Neural cell (in vitro differentiated cells): ENCODE measurements around the gene FBXL2. TPM values are rescaled to one million over a fixed set of nuclear protein-coding genes. Genes with fewer than 3 reads are reported as not detected.

Experiments used
- H2AFZ ChIP-seq: fragments of 200-600, 300-800 bp; sonication (generic), shearing (Covaris generic); 2 replicates; pipeline ENCODE4 v1.6.0; 2014; ENCODE audit warnings: low read depth, mild to moderate bottlenecking, antibody characterized with exemption, low read length, moderate library complexity
- H3F3A ChIP-seq: fragments of 200-600 bp; shearing (Covaris generic); 2 replicates; pipeline ENCODE4 v1.6.1; 2016; ENCODE audit warnings: mild to moderate bottlenecking, moderate library complexity, mixed read lengths, antibody characterized with exemption, low read length; ENCODE audit not compliant: insufficient read depth, poor library complexity, severe bottlenecking
- H3K27ac ChIP-seq: fragments of 200-600, 300-800 bp; sonication (generic), shearing (Covaris generic); 2 replicates; pipeline ENCODE4 v1.5.1; 2014; ENCODE audit warnings: mild to moderate bottlenecking, low read length, moderate library complexity
- H3K27me3 ChIP-seq: fragments of 300-800, 200-600 bp; sonication (generic), shearing (Covaris generic); 2 replicates; pipeline ENCODE4 v1.6.0; 2014; ENCODE audit warnings: mild to moderate bottlenecking, low read depth, low read length, moderate library complexity; ENCODE audit not compliant: insufficient read depth
- H3K36me3 ChIP-seq: fragments of 300-800, 200-600 bp; sonication (generic), shearing (Covaris generic); 2 replicates; pipeline ENCODE4 v1.5.1; 2014; ENCODE audit warnings: mild to moderate bottlenecking, antibody characterized with exemption, low read length, moderate library complexity; ENCODE audit not compliant: insufficient read depth
- H3K4me2 ChIP-seq: fragments of 300-800, 200-600 bp; sonication (generic), shearing (Covaris generic); 2 replicates; pipeline ENCODE4 v1.6.0; 2014; ENCODE audit warnings: mild to moderate bottlenecking, low read length
- H3K4me3 ChIP-seq: fragments of 300-800, 200-600 bp; sonication (generic), shearing (Covaris generic); 2 replicates; pipeline ENCODE4 v1.5.1; 2014; ENCODE audit warnings: mild to moderate bottlenecking, low read length, moderate library complexity
- H3K79me2 ChIP-seq: fragments of 200-600 bp; shearing (Covaris generic); replicated peaks from 2 replicates; pipeline ENCODE4 v1.6.0; 2014; ENCODE audit warnings: mild to moderate bottlenecking, low read length, moderate library complexity; ENCODE audit not compliant: insufficient read depth
- H3K9ac ChIP-seq: fragments of 300-800, 200-600 bp; sonication (generic), shearing (Covaris generic); 2 replicates; pipeline ENCODE4 v1.6.1; 2016; ENCODE audit warnings: mild to moderate bottlenecking, low read length, mixed read lengths
- H3K9me2 ChIP-seq: fragments of 200-600 bp; shearing (Covaris generic); 2 replicates; pipeline ENCODE4 v1.6.1; 2016; ENCODE audit warnings: mild to moderate bottlenecking, low read length, mixed read lengths; ENCODE audit not compliant: insufficient read depth
- H3K9me3 ChIP-seq: fragments of 200-600, 300-800 bp; sonication (generic), shearing (Covaris generic); 2 replicates; pipeline ENCODE4 v1.6.1; 2016; ENCODE audit warnings: mild to moderate bottlenecking, mixed run types, low read length, moderate library complexity, mixed read lengths
- H4K20me1 ChIP-seq: fragments of 200-600 bp; shearing (Covaris generic); 2 replicates; pipeline ENCODE4 v1.6.1; 2016; ENCODE audit warnings: mild to moderate bottlenecking, mixed run types; ENCODE audit not compliant: insufficient read depth
- CTCF ChIP-seq: fragments of 450-650 bp; IDR thresholded peaks from 2 replicates; pipeline ENCODE4 v1.5.1; 2014; ENCODE audit warnings: antibody characterized with exemption, mild to moderate bottlenecking, moderate library complexity; ENCODE audit not compliant: poor library complexity, severe bottlenecking
- EP300 ChIP-seq: fragments of 450-650 bp; conservative IDR thresholded peaks from 2 replicates; pipeline ENCODE4 v1.6.1; 2014; ENCODE audit warnings: antibody characterized with exemption, mild to moderate bottlenecking, moderate library complexity; ENCODE audit not compliant: poor library complexity, severe bottlenecking
- EZH2 ChIP-seq: fragments of 200-600, 300-800 bp; shearing (Covaris generic), sonication (generic); IDR thresholded peaks from 2 replicates; pipeline ENCODE4 v1.6.1; 2014; ENCODE audit warnings: antibody characterized with exemption, low read length, borderline replicate concordance, mild to moderate bottlenecking; ENCODE audit not compliant: insufficient read depth, poor library complexity, severe bottlenecking
- MXI1 ChIP-seq: fragments of 450-650 bp; conservative IDR thresholded peaks from 2 replicates; pipeline ENCODE4 v1.6.1; 2014; ENCODE audit warnings: antibody characterized with exemption, mild to moderate bottlenecking; ENCODE audit not compliant: poor library complexity, severe bottlenecking
- POLR2AphosphoS5 ChIP-seq: IDR thresholded peaks from 2 replicates; pipeline ENCODE4 v1.6.1; 2012
- RAD21 ChIP-seq: fragments of 450-650 bp; conservative IDR thresholded peaks from 2 replicates; pipeline ENCODE4 v1.6.1; 2014; ENCODE audit warnings: antibody characterized with exemption, mild to moderate bottlenecking, moderate library complexity
- REST ChIP-seq: IDR thresholded peaks from 2 replicates; pipeline ENCODE4 v1.6.1; 2012; ENCODE audit warnings: borderline replicate concordance
- SMC3 ChIP-seq: fragments of 450-650 bp; conservative IDR thresholded peaks from 2 replicates; pipeline ENCODE4 v1.6.1; 2014; ENCODE audit warnings: antibody characterized with exemption, mild to moderate bottlenecking, moderate library complexity; ENCODE audit not compliant: poor library complexity
- TAF1 ChIP-seq: IDR thresholded peaks from 2 replicates; pipeline ENCODE4 v1.6.1; 2012; ENCODE audit warnings: low read depth
- polyA plus RNA-seq: library from polyadenylated mRNA; depleted of rRNA; stranded (reverse); fragments of >200 nt; gene quantifications from 2 replicates; pipeline ENCODE4 v1.2.3, GENCODE V29; 2014

FBXL2 gene
- polyA plus RNA-seq, 1 donor from 2014 or later: 82.0 TPM

- H2AFZ ChIP-seq: no peak overlapping the region
- no peaks in the 10 kb centered on the region for H3K9me3 ChIP-seq
- no peaks in the 10 kb centered on the region for H3K9me2 ChIP-seq
- no peaks in the 10 kb centered on the region for H4K20me1 ChIP-seq
- H3K9ac ChIP-seq: no peak overlapping the region
- H3K36me3 ChIP-seq: peaks cover 14% of the 10 kb centered on the region
- no peak overlapping the region for H3K27ac ChIP-seq
- TF ChIP-seq CTCF: no peak
- TF ChIP-seq TAF1: no peak
- TF ChIP-seq EZH2: no peak
- TF ChIP-seq EP300: no peak
- no peak for TF ChIP-seq MXI1
- no peak for TF ChIP-seq RAD21
- TF ChIP-seq SMC3: no peak
- TF ChIP-seq REST: no peak
- no peak for TF ChIP-seq POLR2AphosphoS5
- no peak overlapping the region for H3K4me2 ChIP-seq
- no peaks in the 10 kb centered on the region for H3K79me2 ChIP-seq
- no peak overlapping the region for H3K4me3 ChIP-seq
- H3F3A ChIP-seq: no peaks in the 10 kb centered on the region
- no peaks in the 10 kb centered on the region for H3K27me3 ChIP-seq
Observed at GRCh38 chr3:33385423-33385822, 108.2 kb downstream of the FBXL2 start.

GRCh38 chr3:33386631-33387030 is 109.4 kb downstream of the FBXL2 start:
- Histone ChIP-seq H4K20me1 (no peaks in the 10 kb centered on the region), H3K4me3 (no peak overlapping the region), H3K4me2 (no peak overlapping the region), H3K9me2 (no peaks in the 10 kb centered on the region), H2AFZ (no peak overlapping the region), H3K9ac (no peak overlapping the region), H3K27ac (no peak overlapping the region), H3K27me3 (no peaks in the 10 kb centered on the region), H3F3A (no peaks in the 10 kb centered on the region), H3K36me3 (peaks cover 14% of the 10 kb centered on the region), H3K79me2 (no peaks in the 10 kb centered on the region), H3K9me3 (no peaks in the 10 kb centered on the region)
- TF ChIP-seq EP300: no peak
